ENCODE measurements around the gene ITGA5. TPM values are rescaled to one million over a fixed set of nuclear protein-coding genes. Genes with fewer than 3 reads are reported as not detected.

The ITGA5 gene
- total and polyA plus RNA-seq, 2 of the 13 experiments (the other 11 are each of a cell fraction or from before 2014, with no cell fraction given) = 0.20 to 0.40 TPM

GRCh38 chr12:54373649-54374561, 45.2 kb downstream of the ITGA5 start (continued):
- TF ChIP-seq, protein P1, sequence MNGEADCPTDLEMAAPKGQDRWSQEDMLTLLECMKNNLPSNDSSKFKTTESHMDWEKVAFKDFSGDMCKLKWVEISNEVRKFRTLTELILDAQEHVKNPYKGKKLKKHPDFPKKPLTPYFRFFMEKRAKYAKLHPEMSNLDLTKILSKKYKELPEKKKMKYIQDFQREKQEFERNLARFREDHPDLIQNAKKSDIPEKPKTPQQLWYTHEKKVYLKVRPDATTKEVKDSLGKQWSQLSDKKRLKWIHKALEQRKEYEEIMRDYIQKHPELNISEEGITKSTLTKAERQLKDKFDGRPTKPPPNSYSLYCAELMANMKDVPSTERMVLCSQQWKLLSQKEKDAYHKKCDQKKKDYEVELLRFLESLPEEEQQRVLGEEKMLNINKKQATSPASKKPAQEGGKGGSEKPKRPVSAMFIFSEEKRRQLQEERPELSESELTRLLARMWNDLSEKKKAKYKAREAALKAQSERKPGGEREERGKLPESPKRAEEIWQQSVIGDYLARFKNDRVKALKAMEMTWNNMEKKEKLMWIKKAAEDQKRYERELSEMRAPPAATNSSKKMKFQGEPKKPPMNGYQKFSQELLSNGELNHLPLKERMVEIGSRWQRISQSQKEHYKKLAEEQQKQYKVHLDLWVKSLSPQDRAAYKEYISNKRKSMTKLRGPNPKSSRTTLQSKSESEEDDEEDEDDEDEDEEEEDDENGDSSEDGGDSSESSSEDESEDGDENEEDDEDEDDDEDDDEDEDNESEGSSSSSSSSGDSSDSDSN (CRISPR knock-in tag; IDR thresholded peaks at IDR 0.05) = no peak
- no peak for TF ChIP-seq SRSF4 (IDR thresholded peaks at IDR 0.05; ENCODE audit: low read depth, low read length, poor library complexity, severe bottlenecking)
- no peak for TF ChIP-seq HDAC6 (IDR thresholded peaks at IDR 0.05; ENCODE audit: low read depth, low read length)
- no peak for TF ChIP-seq MYC (CRISPR knock-in tag; IDR thresholded peaks at IDR 0.05; ENCODE audit: borderline replicate concordance)
- no peak for TF ChIP-seq ARID5B (CRISPR knock-in tag; IDR thresholded peaks at IDR 0.05)
- TF ChIP-seq, protein P2, sequence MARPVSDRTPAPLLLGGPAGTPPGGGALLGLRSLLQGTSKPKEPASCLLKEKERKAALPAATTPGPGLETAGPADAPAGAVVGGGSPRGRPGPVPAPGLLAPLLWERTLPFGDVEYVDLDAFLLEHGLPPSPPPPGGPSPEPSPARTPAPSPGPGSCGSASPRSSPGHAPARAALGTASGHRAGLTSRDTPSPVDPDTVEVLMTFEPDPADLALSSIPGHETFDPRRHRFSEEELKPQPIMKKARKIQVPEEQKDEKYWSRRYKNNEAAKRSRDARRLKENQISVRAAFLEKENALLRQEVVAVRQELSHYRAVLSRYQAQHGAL (CRISPR knock-in tag; IDR thresholded peaks at IDR 0.05; ENCODE audit: not compliant biosample characterization) = no peak
- TF ChIP-seq CREB1 (IDR thresholded peaks at IDR 0.05) = no peak
- no peak for TF ChIP-seq CREB1 (CRISPR knock-in tag; IDR thresholded peaks at IDR 0.05)
- TF ChIP-seq TRIM24 (CRISPR knock-in tag; IDR thresholded peaks at IDR 0.05) = no peak
- TF ChIP-seq ZNF33B (CRISPR knock-in tag; IDR thresholded peaks at IDR 0.05) = no peak
- no peak for TF ChIP-seq TBX3 (IDR thresholded peaks at IDR 0.05; ENCODE audit: borderline replicate concordance)
- no peak for TF ChIP-seq RBFOX2 (IDR thresholded peaks at IDR 0.05; ENCODE audit: low read depth, low read length)
